OCI-LY3 (cell line): ENCODE results near the gene FYB1.

Experiments
- EZH2phosphoT487 ChIP-seq: fragments of 200-600 bp; shearing (Covaris generic); IDR thresholded peaks from 2 replicates; pipeline ENCODE4 v1.6.1; 2018; ENCODE audit warnings: antibody characterized with exemption, mixed run types, low read depth
- TF ChIP-seq, protein P1 (sequence below): fragments of 200-600, 300-600 bp; sonication (generic); IDR thresholded peaks from 2 replicates; pipeline ENCODE4 v1.5.1; 2014; ENCODE audit warnings: antibody characterized with exemption, low read length, low read depth

DNA sequence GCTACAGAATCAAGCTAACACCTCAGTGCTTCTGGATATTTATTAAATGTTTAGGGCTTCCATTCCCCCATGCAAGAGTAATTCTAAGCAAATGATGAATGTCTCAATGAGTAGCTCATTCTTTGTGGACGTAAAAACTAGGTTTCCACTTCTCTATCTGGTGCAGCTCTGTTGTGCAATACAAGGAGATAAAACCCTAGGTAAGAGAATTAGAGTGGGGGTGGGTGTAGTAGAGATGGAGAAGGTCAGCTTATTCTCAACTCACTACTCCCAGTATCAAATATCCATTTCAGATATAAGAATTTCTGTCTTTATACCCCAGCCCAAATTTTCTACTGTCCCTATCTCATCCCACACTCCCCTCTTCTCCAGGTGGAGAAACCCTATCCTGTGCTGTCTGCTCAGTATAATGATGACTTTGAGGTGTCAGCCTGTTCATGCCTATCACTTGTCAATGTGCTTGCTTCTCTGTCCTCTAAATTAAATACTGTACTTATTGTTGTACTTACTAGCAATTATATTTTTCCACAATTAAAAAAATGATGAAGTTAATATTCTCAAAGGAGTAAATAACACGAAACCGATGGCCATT, 4.3 kb upstream of the FYB1 start:
- TF ChIP-seq, protein P1, sequence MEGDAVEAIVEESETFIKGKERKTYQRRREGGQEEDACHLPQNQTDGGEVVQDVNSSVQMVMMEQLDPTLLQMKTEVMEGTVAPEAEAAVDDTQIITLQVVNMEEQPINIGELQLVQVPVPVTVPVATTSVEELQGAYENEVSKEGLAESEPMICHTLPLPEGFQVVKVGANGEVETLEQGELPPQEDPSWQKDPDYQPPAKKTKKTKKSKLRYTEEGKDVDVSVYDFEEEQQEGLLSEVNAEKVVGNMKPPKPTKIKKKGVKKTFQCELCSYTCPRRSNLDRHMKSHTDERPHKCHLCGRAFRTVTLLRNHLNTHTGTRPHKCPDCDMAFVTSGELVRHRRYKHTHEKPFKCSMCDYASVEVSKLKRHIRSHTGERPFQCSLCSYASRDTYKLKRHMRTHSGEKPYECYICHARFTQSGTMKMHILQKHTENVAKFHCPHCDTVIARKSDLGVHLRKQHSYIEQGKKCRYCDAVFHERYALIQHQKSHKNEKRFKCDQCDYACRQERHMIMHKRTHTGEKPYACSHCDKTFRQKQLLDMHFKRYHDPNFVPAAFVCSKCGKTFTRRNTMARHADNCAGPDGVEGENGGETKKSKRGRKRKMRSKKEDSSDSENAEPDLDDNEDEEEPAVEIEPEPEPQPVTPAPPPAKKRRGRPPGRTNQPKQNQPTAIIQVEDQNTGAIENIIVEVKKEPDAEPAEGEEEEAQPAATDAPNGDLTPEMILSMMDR: no peak
- no peak for TF ChIP-seq EZH2phosphoT487
